LoVo (cell line): ENCODE measurements around the gene UNKL.

ENCODE experiments used
- DNase-seq: peaks from one replicate; pipeline ENCODE4 v3.0.0-alpha.2; 2016; ENCODE audit warnings: low spot score

UNKL gene

GRCh38 chr16:1375741-1376410 lies 38.6 kb downstream of the UNKL start:
- DNase-seq: no peak

- no peak for DNase-seq
Observed at GRCh38 chr16:1375298-1375640, 39.2 kb downstream of the UNKL start.

- DNase-seq: no peak
Observed at GRCh38 chr16:1374418-1375297, 39.8 kb downstream of the UNKL start.

- DNase-seq: no peak
Observed at GRCh38 chr16:1372292-1372950, 42.1 kb downstream of the UNKL start.

- DNase-seq: no peak
Observed at GRCh38 chr16:1371054-1371978, 43.2 kb downstream of the UNKL start.

- DNase-seq: no peak
Observed at GRCh38 chr16:1367486-1368174, 46.9 kb downstream of the UNKL start.

GRCh38 chr16:1366712-1367299 lies 47.7 kb downstream of the UNKL start:
- no peak for DNase-seq

GRCh38 chr16:1366060-1366711 lies 48.3 kb downstream of the UNKL start:
- no peak for DNase-seq

- no peak for DNase-seq
Observed at GRCh38 chr16:1364510-1364909, 50.0 kb downstream of the UNKL start.

- peak; percentile 30 for DNase-seq
Observed at GRCh38 chr16:1363501-1364041, 50.9 kb downstream of the UNKL start.

- DNase-seq: no peak
Observed at GRCh38 chr16:1362807-1363206, 51.7 kb downstream of the UNKL start.

GRCh38 chr16:1361685-1362360 lies 52.7 kb downstream of the UNKL start:
- no peak for DNase-seq

GRCh38 chr16:1357906-1358566 lies 56.5 kb downstream of the UNKL start:
- DNase-seq: no peak

- DNase-seq: no peak
Observed at GRCh38 chr16:1356061-1356900, 58.2 kb downstream of the UNKL start.

GRCh38 chr16:1355591-1355990 lies 58.9 kb downstream of the UNKL start:
- no peak for DNase-seq

- no peak for DNase-seq
Observed at GRCh38 chr16:1354815-1355540, 59.5 kb downstream of the UNKL start.
